Common myeloid progenitor, CD34-positive (primary cell): ENCODE data around the gene IFT25.

ENCODE experiments used
- CTCF ChIA-PET: fragments of 350-600 bp; sonication (Branson Sonifier 250); formaldehyde crosslinking; loops from one replicate; lab custom pipeline; 2021; ENCODE audit warnings: antibody characterized with exemption; lab: Charles Lee
- POLR2A ChIA-PET: fragments of 350-600 bp; sonication (Branson Sonifier 250); formaldehyde crosslinking; loops from one replicate; lab custom pipeline; 2021; ENCODE audit warnings: antibody characterized with exemption; lab: Charles Lee
- DNase-seq, 3 donors: peaks; one replicate each; pipeline versions ENCODE4 v3.0.0 to v3.0.0-alpha.2; 2013
- H3K27ac ChIP-seq, 2 experiments: 1 replicate in 1 of 2; 2 replicates in 1 of 2; pipeline ENCODE4 v1.7.0; 2013; ENCODE audit warnings: inconsistent platforms in 2 of 2, low read length in 2 of 2, mild to moderate bottlenecking in 2 of 2, low read depth in 1 of 2, moderate library complexity in 1 of 2; ENCODE audit not compliant: severe bottlenecking in 2 of 2, insufficient read depth in 1 of 2, poor library complexity in 1 of 2
- H3K27me3 ChIP-seq, 5 experiments: replicated peaks in 2 of 5; 1 replicate in 3 of 5; 2 replicates in 2 of 5; pipeline versions ENCODE4 v1.6.1 to v1.7.0; 2013; ENCODE audit warnings: low read length in 4 of 5, mild to moderate bottlenecking in 2 of 5, moderate library complexity in 2 of 5, inconsistent platforms in 1 of 5; ENCODE audit not compliant: insufficient read depth in 5 of 5, control insufficient read depth in 4 of 5
- H3K36me3 ChIP-seq, 4 experiments: 1 replicate in 2 of 4; 2 replicates in 2 of 4; pipeline versions ENCODE4 v1.6.1 to v1.7.0; 2013; ENCODE audit warnings: low read length in 3 of 4, control low read depth in 1 of 4, mild to moderate bottlenecking in 1 of 4; ENCODE audit not compliant: control insufficient read depth in 4 of 4, insufficient read depth in 4 of 4
- H3K4me1 ChIP-seq, 4 experiments: 1 replicate in 3 of 4; 2 replicates in 1 of 4; pipeline versions ENCODE4 v1.6.1 to v1.7.1; 2013; ENCODE audit warnings: low read length in 3 of 4, mild to moderate bottlenecking in 3 of 4, control low read depth in 1 of 4, inconsistent platforms in 1 of 4, moderate library complexity in 1 of 4; ENCODE audit not compliant: control insufficient read depth in 4 of 4, insufficient read depth in 4 of 4; ENCODE audit errors: control extremely low read depth in 1 of 4
- H3K4me3 ChIP-seq, 7 experiments: 1 replicate in 4 of 7; 2 replicates in 3 of 7; pipeline versions ENCODE4 v1.5.1 to v1.7.0; 2013; ENCODE audit warnings: mild to moderate bottlenecking in 7 of 7, low read length in 6 of 7, moderate library complexity in 6 of 7, inconsistent platforms in 2 of 7, low read depth in 2 of 7, control low read depth in 1 of 7; ENCODE audit not compliant: insufficient read depth in 4 of 7, control insufficient read depth in 1 of 7; ENCODE audit errors: extremely low read depth in 1 of 7
- H3K9me3 ChIP-seq, 5 experiments: 1 replicate in 4 of 5; 2 replicates in 1 of 5; pipeline versions ENCODE4 v1.6.1 to v1.7.1; 2013; ENCODE audit warnings: low read length in 4 of 5, mild to moderate bottlenecking in 2 of 5, inconsistent platforms in 1 of 5, low read depth in 1 of 5, moderate library complexity in 1 of 5; ENCODE audit not compliant: control insufficient read depth in 4 of 5, insufficient read depth in 2 of 5; ENCODE audit errors: control extremely low read depth in 1 of 5
- WGBS: methylation state at CpG from one replicate; pipeline ENCODE4 v1.1.5; 2013; ENCODE audit not compliant: insufficient coverage; 5-methylcytosine and 5-hydroxymethylcytosine counted together

Gene IFT25

GRCh38 chr1:53896635-53897229 lies 48.8 kb downstream of the IFT25 start:
- H3K4me3 ChIP-seq = no peak overlapping the region
- WGBS = no CpG with 5 or more reads among the region's 2 CpGs
- H3K36me3 ChIP-seq = no peaks in the 10 kb centered on the region
- H3K9me3 ChIP-seq = no peaks in the 10 kb centered on the region
- no peak for DNase-seq
- ChIA-PET CTCF (no interaction called here), POLR2A (no interaction called here)
- no peak overlapping the region for H3K27ac ChIP-seq
- peaks cover 0 to 12% (median 7%) of the 10 kb centered on the region in 4 experiments for H3K4me1 ChIP-seq
- H3K27me3 ChIP-seq = no peaks in the 10 kb centered on the region

- H3K4me1 ChIP-seq = peaks cover 0 to 13% (median 8%) of the 10 kb centered on the region in 4 experiments
- WGBS = 54% methylated on average over 6 of the region's 6 CpGs
- no peaks in the 10 kb centered on the region for H3K36me3 ChIP-seq
- CTCF ChIA-PET = interaction anchor here (0.9 to 1.8 kb wide), 4 partner anchors 16 to 64 kb away, joined by 3 to 5 read pairs (median 4); no protein-coding TSS in a partner anchor
- H3K4me3 ChIP-seq = no peak overlapping the region
- POLR2A ChIA-PET = no interaction called here
- H3K27me3 ChIP-seq = no peaks in the 10 kb centered on the region
- DNase-seq = no peak
- no peak overlapping the region for H3K27ac ChIP-seq
- no peaks in the 10 kb centered on the region for H3K9me3 ChIP-seq
Measured at GRCh38 chr1:53895421-53895820, 50.1 kb downstream of the IFT25 start.

GRCh38 chr1:53894644-53895043 lies 50.9 kb downstream of the IFT25 start:
- peaks cover 2 to 20% (median 13%) of the 10 kb centered on the region in 4 experiments for H3K4me1 ChIP-seq
- no peaks in the 10 kb centered on the region for H3K27me3 ChIP-seq
- no peak for DNase-seq
- H3K36me3 ChIP-seq = no peaks in the 10 kb centered on the region
- H3K4me3 ChIP-seq = no peak overlapping the region
- CTCF ChIA-PET = interaction anchor here (0.9 to 1.8 kb wide), 4 partner anchors 15 to 65 kb away, joined by 3 to 5 read pairs (median 4); no protein-coding TSS in a partner anchor
- 100% methylated on average over 5 of the region's 5 CpGs for WGBS
- no peak overlapping the region for H3K27ac ChIP-seq
- POLR2A ChIA-PET = no interaction called here
- H3K9me3 ChIP-seq = no peaks in the 10 kb centered on the region

GRCh38 chr1:53893999-53894636 lies 51.4 kb downstream of the IFT25 start, which contains the start of gene DIO1:
DIO1 (plus strand) TSS chr1:53894187; CDS start chr1:53894211, 24 bp downstream.
- H3K4me1 ChIP-seq = peaks cover 2 to 23% (median 17%) of the 10 kb centered on the region in 4 experiments
- DNase-seq = no peak
- CTCF ChIA-PET = interaction anchor here (1.8 kb wide), 1 partner anchor 54 kb away, joined by 4 read pairs; no protein-coding TSS in a partner anchor
- no peaks in the 10 kb centered on the region for H3K27me3 ChIP-seq
- POLR2A ChIA-PET = no interaction called here
- H3K27ac ChIP-seq = no peak within 1 kb of the TSS
- no peaks in the 10 kb centered on the region for H3K36me3 ChIP-seq
- no peak within 1 kb of the TSS for H3K4me3 ChIP-seq
- 96% methylated on average over 14 of the region's 14 CpGs for WGBS
- H3K9me3 ChIP-seq = no peaks in the 10 kb centered on the region

GRCh38 chr1:53892911-53893310 lies 52.6 kb downstream of the IFT25 start:
- CTCF ChIA-PET = interaction anchor here (0.5 to 1.4 kb wide), 8 partner anchors 10 to 78 kb away, joined by 3 to 4 read pairs (median 3); no protein-coding TSS in a partner anchor
- Histone ChIP-seq H3K4me3 (peak overlapping the region in 1 of 7 experiments; percentile 34), H3K27me3 (no peaks in the 10 kb centered on the region), H3K9me3 (no peaks in the 10 kb centered on the region), H3K36me3 (peaks cover 0 to 2% (median 0%) of the 10 kb centered on the region in 4 experiments), H3K4me1 (peaks cover 2 to 27% (median 21%) of the 10 kb centered on the region in 4 experiments), H3K27ac (no peak overlapping the region)
- no CpG with 5 or more reads among the region's 5 CpGs for WGBS
- POLR2A ChIA-PET = no interaction called here
- DNase-seq = peak in 2 of 3 donors; percentile 39 to 40

GRCh38 chr1:53891678-53892077 lies 53.8 kb downstream of the IFT25 start:
- no peak overlapping the region for H3K27ac ChIP-seq
- ChIA-PET CTCF (interaction anchor here (1.2 to 1.4 kb wide), 2 partner anchors 13 kb away, joined by 3 to 4 read pairs; no protein-coding TSS in a partner anchor), POLR2A (interaction anchor here (0.6 kb wide), 1 partner anchor 60 kb away, joined by 9 read pairs; no protein-coding TSS in a partner anchor)
- DNase-seq = no peak
- peaks cover 0 to 5% (median 2%) of the 10 kb centered on the region in 4 experiments for H3K36me3 ChIP-seq
- peaks cover 2 to 27% (median 21%) of the 10 kb centered on the region in 4 experiments for H3K4me1 ChIP-seq
- H3K9me3 ChIP-seq = no peaks in the 10 kb centered on the region
- no CpG with 5 or more reads among the region's 2 CpGs for WGBS
- H3K4me3 ChIP-seq = no peak overlapping the region
- H3K27me3 ChIP-seq = no peaks in the 10 kb centered on the region
